ENCODE measurements around the gene OGG1.

The OGG1 gene

DNA sequence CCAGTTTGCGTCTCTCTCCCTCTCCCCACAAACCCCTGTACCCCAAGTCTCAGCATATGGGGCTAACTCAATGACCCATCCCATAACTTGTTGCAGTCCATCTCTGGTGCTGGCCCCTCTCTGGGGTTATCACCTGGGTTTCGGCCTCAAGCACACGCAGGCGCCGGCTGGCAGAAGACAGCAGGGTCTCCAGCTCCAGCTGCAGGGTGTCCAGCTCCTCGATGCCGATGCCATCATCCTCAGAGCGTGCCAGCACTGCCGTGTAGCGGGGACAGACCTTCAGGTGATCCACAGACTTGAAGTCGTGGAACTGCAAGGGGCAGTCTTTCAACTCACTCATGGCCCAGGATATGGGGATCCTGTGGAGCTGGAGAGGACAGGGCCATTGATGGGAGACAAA lies 41.4 kb downstream of the OGG1 start:
- TF ChIP-seq, protein P1, sequence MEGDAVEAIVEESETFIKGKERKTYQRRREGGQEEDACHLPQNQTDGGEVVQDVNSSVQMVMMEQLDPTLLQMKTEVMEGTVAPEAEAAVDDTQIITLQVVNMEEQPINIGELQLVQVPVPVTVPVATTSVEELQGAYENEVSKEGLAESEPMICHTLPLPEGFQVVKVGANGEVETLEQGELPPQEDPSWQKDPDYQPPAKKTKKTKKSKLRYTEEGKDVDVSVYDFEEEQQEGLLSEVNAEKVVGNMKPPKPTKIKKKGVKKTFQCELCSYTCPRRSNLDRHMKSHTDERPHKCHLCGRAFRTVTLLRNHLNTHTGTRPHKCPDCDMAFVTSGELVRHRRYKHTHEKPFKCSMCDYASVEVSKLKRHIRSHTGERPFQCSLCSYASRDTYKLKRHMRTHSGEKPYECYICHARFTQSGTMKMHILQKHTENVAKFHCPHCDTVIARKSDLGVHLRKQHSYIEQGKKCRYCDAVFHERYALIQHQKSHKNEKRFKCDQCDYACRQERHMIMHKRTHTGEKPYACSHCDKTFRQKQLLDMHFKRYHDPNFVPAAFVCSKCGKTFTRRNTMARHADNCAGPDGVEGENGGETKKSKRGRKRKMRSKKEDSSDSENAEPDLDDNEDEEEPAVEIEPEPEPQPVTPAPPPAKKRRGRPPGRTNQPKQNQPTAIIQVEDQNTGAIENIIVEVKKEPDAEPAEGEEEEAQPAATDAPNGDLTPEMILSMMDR (IDR thresholded peaks at IDR 0.05; ENCODE audit: low read depth, low read length, missing control alignments), result no peak
- H3K4me3 ChIP-seq (ENCODE audit: low read depth, low read length), result no peak overlapping the region
- DNase-seq, result no peak
- in situ Hi-C loops (cut with HindIII; ENCODE audit: low pct_ligation_motif_present, low sequenced_read_pairs), result no loop called here
- no peaks in the 10 kb centered on the region for H3K27me3 ChIP-seq (replicated peaks)
- no peak overlapping the region for H3K27ac ChIP-seq
- peaks cover 32% of the 10 kb centered on the region for H3K36me3 ChIP-seq (replicated peaks)

DNA sequence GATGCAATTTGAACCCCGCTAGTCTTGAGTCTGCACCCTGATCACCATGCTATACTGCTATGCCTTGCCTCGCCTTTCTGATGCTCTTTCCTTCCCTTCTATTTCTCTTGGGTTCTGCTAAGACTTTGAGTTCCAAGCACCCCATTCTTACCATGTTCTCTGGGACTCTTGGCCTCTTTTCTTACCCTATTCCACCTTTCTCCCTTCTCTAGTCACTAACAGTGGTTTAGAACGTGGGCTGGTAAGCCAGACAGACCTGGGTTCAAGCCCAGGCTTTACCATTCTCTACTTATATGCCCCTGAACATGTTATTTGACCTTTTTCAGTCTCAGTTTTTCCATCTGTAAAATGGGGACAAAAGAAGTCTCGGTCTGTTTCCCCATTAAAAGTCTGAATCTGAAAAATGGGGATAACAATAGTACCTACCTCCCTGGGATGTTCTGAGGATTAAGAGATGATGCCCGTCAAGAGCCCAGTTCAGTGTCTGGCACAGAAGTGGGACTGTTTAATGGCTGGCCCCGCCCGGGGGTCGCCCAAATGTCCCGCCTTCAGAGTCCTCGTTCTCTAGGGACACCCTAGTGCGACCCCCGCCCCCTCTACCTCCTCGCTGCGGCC lies 42.1 kb downstream of the OGG1 start:
- H3K4me3 ChIP-seq (ENCODE audit: low read depth, low read length), result peak overlapping the region; percentile 79
- in situ Hi-C loops (cut with HindIII; ENCODE audit: low pct_ligation_motif_present, low sequenced_read_pairs), result no loop called here
- no peaks in the 10 kb centered on the region for H3K27me3 ChIP-seq (replicated peaks)
- peak overlapping the region; percentile 97 for H3K27ac ChIP-seq
- TF ChIP-seq, protein P1 (IDR thresholded peaks at IDR 0.05; ENCODE audit: low read depth, low read length, missing control alignments), result no peak
- H3K36me3 ChIP-seq (replicated peaks), result peaks cover 27% of the 10 kb centered on the region
- no peak for DNase-seq

DNA sequence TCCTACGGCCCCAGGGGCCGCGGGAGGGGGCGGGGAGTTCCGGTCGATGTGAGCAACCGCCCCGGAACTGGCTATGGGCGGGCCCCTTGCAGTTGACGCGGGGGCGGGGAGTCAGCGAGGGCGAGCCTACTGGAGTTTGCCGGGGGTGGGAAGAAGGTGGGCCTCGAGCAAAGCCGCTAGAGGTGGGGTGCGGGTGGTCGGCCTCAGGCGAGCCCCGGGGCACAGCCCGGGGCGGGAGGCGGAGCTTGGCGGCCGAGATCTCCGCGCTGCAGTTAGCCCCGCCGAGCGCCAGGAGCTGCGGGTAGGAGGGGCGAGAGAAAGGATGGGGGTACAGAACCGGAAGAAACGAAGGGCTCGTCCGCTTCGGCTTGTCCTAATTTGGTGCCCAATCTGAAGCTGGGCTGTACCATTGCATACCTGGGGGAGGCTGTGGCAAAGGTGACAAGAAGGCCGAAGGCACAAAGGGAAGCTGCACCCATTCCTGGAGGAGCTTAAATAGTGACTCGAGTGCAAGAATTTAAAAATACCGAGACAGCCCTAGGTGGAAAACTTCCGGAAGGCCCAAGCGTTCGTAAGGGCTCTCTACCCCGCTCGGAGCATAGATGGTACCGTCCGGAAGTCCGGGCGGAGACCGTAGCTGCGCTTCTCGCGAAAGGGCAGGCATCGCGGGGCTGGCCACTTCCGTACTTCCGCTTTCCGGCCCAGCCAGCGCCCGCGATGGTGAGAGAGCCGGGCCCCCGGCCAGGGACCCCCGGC lies 42.8 kb downstream of the OGG1 start, which contains the start of the genes ARPC4 and TADA3:
ARPC4 (plus strand) TSS at position 678 of the 756 bp plus-strand sequence; CDS start at position 718, 40 bp downstream.
TADA3 (minus strand) TSS at position 69 of the 756 bp plus-strand sequence. CDS start 1,007 bp downstream, outside the sequence.
- in situ Hi-C loops (cut with HindIII; ENCODE audit: low pct_ligation_motif_present, low sequenced_read_pairs), result no loop called here

DNA sequence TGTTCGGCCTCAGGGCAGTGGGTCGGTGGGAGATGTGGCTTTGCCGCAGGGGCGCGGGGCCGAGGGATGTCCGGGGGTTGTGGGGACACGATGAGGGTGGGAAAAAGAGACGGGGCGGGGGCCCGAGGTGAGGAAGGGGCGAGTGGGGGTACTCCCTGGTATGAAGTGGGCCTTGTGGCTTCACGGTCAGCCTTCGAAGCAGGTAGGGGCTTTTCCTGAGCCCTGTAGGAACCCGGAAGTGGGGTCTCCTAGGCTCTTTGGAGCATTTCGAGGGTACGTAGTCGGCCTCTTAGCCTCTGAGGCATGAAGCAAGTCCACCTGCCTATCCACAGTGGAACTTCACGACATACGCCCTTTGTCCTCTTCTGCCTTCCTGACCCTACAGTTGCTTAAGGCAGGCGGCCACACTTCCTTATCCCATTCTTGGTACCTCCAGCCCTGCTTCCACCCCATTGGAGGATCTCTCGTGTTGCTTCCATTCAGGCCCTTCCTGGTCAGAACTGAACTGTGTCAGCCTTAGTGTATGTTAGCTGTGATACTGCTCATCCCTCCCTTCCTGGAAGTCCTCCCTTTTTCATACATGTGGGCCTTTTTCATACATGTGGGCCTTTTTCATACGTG lies 43.5 kb downstream of the OGG1 start:
- peak overlapping the region; percentile 97 for H3K27ac ChIP-seq
- H3K36me3 ChIP-seq (replicated peaks), result peaks cover 38% of the 10 kb centered on the region
- DNase-seq, result peak; percentile 40
- in situ Hi-C loops (cut with HindIII; ENCODE audit: low pct_ligation_motif_present, low sequenced_read_pairs), result no loop called here
- H3K27me3 ChIP-seq (replicated peaks), result no peaks in the 10 kb centered on the region
- H3K4me3 ChIP-seq (ENCODE audit: low read depth, low read length), result peak overlapping the region; percentile 79
- TF ChIP-seq, protein P1 (IDR thresholded peaks at IDR 0.05; ENCODE audit: low read depth, low read length, missing control alignments), result no peak

More for the DNA sequence above, 42.8 kb downstream of the OGG1 start, which contains the start of the genes ARPC4 and TADA3:
- TF ChIP-seq, protein P1 (IDR thresholded peaks at IDR 0.05; ENCODE audit: low read depth, low read length, missing control alignments), result no peak
- Histone ChIP-seq H3K27ac (peak within 1 kb of the TSS; percentile 97), H3K27me3 (replicated peaks) (no peaks in the 10 kb centered on the region), H3K36me3 (replicated peaks) (peaks cover 33% of the 10 kb centered on the region), H3K4me3 (ENCODE audit: low read depth, low read length) (peak within 1 kb of the TSS; percentile 79)
- DNase-seq, result peak; percentile 93

DNA sequence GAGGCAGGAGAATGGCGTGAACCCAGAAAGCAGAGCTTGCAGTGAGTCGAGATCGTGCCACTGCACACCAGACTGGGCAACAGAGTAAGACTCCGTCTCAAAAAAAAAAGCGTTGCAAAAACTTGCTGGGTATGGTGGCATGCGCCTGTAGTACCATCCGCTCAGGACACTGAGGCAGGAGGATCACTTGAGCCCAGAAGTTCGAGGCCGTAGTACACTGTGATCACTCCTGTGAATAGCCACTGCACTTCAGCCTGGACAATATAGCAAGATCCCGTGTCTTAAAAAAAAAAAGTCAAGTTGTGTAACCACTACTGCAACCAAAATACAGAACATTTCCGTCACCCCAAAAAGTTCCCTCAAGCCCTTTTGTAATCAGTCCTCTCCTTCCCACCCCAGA lies 44.6 kb downstream of the OGG1 start:
- DNase-seq, result no peak
- Histone ChIP-seq H3K4me3 (ENCODE audit: low read depth, low read length) (no peak overlapping the region), H3K36me3 (replicated peaks) (peaks cover 41% of the 10 kb centered on the region), H3K27me3 (replicated peaks) (no peaks in the 10 kb centered on the region), H3K27ac (no peak overlapping the region)
- TF ChIP-seq, protein P1 (IDR thresholded peaks at IDR 0.05; ENCODE audit: low read depth, low read length, missing control alignments), result no peak
- in situ Hi-C loops (cut with HindIII; ENCODE audit: low pct_ligation_motif_present, low sequenced_read_pairs), result no loop called here

Measured in brain microvascular endothelial cell (primary cell).